OCI-LY7 (cell line): ENCODE measurements around the gene SERF2. TPM values are rescaled to one million over a fixed set of nuclear protein-coding genes. Genes with fewer than 3 reads are reported as not detected.
A peak's percentile ranks its signal among the peaks of the same experiment; 100 is the strongest.

ENCODE experiments used
- BruUV-seq: library from RNA; stranded (reverse); fragments of 400-500 nt; replicated peaks from 2 replicates; lab custom pipeline; 2021; lab: Mats Ljungman, UMichigan
- CTCF ChIA-PET: fragments of 300-600 bp; sonication (Branson Sonifier 250); formaldehyde crosslinking; loops from one replicate; lab custom pipeline; 2022; ENCODE audit warnings: antibody characterized with exemption; ENCODE audit not compliant: unreplicated experiment; lab: Charles Lee
- POLR2A ChIA-PET: fragments of 300-600 bp; sonication (Branson Sonifier 250); formaldehyde crosslinking; loops from one replicate; lab custom pipeline; 2022; ENCODE audit warnings: antibody characterized with exemption; lab: Charles Lee
- DNase-seq: peaks from one replicate; pipeline ENCODE4 v3.0.0-alpha.2; 2015; ENCODE audit warnings: low spot score
- H2AFZ ChIP-seq: fragments of 200-600 bp; sonication (generic), shearing (Covaris generic); 2 replicates; pipeline ENCODE4 v1.6.1; 2014; ENCODE audit warnings: mild to moderate bottlenecking, antibody characterized with exemption, low read length, moderate library complexity
- H3K27ac ChIP-seq: fragments of 200-600 bp; sonication (generic); 2 replicates; pipeline ENCODE4 v1.5.1; 2014; ENCODE audit warnings: mixed run types, low read depth, mild to moderate bottlenecking, moderate library complexity, low read length, inconsistent platforms; ENCODE audit not compliant: poor library complexity, severe bottlenecking
- H3K36me3 ChIP-seq: fragments of 200-600 bp; sonication (generic); 2 replicates; pipeline ENCODE4 v1.6.1; 2014; ENCODE audit warnings: mild to moderate bottlenecking, antibody characterized with exemption, low read length, moderate library complexity, mixed read lengths; ENCODE audit not compliant: insufficient read depth
- H3K4me1 ChIP-seq: fragments of 200-600 bp; sonication (generic); 2 replicates; pipeline ENCODE4 v1.5.1; 2014; ENCODE audit warnings: mild to moderate bottlenecking, low read length; ENCODE audit not compliant: insufficient read depth, poor library complexity, severe bottlenecking
- H3K4me2 ChIP-seq: fragments of 200-600 bp; sonication (generic); 2 replicates; pipeline ENCODE4 v1.6.1; 2014; ENCODE audit warnings: mild to moderate bottlenecking, low read length
- H3K4me3 ChIP-seq: fragments of 200-600 bp; sonication (generic); 2 replicates; pipeline ENCODE4 v1.5.1; 2014; ENCODE audit warnings: mild to moderate bottlenecking, low read depth, low read length; ENCODE audit not compliant: poor library complexity, severe bottlenecking
- H3K79me2 ChIP-seq: fragments of 200-600 bp; sonication (generic); 2 replicates; pipeline ENCODE4 v1.6.1; 2016; ENCODE audit warnings: low read depth, mild to moderate bottlenecking, low read length, moderate library complexity, mixed read lengths; ENCODE audit not compliant: insufficient read depth
- H3K9me2 ChIP-seq: fragments of 200-600 bp; sonication (generic); 2 replicates; pipeline ENCODE4 v1.6.1; 2016; ENCODE audit warnings: mild to moderate bottlenecking, low read length, mixed read lengths; ENCODE audit not compliant: insufficient read depth
- H3K9me3 ChIP-seq: fragments of 200-600 bp; sonication (generic); 2 replicates; pipeline ENCODE4 v1.6.1; 2014; ENCODE audit warnings: mild to moderate bottlenecking, mixed run types, low read length, mixed read lengths
- H4K20me1 ChIP-seq: fragments of 200-600 bp; sonication (generic); 2 replicates; pipeline ENCODE4 v1.6.1; 2014; ENCODE audit warnings: mild to moderate bottlenecking, antibody characterized with exemption, low read length, moderate library complexity, mixed read lengths; ENCODE audit not compliant: insufficient read depth
- EZH2phosphoT487 ChIP-seq: fragments of 200-600 bp; sonication (generic); IDR thresholded peaks from 2 replicates; pipeline ENCODE4 v1.6.1; 2018; ENCODE audit warnings: low read depth, borderline replicate concordance, mild to moderate bottlenecking, mixed run types, antibody characterized with exemption, low read length, moderate library complexity, mixed read lengths
- intact Hi-C: fragments of 100-400 bp; cut with micrococcal nuclease; formaldehyde crosslinking; loops from one replicate; pipeline ENCODE4 v1.10.0; 2022; ENCODE audit not compliant: unreplicated experiment
- total RNA-seq, 2 experiments: library from RNA; depleted of rRNA in 1 of 2; stranded (reverse); fragments of >200 nt in 1 of 2; shearing (Covaris generic) in 1 of 2; gene quantifications; 2 replicates each; pipeline ENCODE4 v1.2.3, GENCODE V29; 2014 to 2022
- TF ChIP-seq, protein P1 (sequence below): fragments of 200-600 bp; sonication (generic); conservative IDR thresholded peaks from 2 replicates; pipeline ENCODE4 v1.5.1; 2014; ENCODE audit warnings: mild to moderate bottlenecking, antibody characterized with exemption, low read length, moderate library complexity, mixed read lengths

The SERF2 gene
- total RNA-seq, 2 experiments from 2014 or later, result 581 to 1,370 TPM

DNA sequence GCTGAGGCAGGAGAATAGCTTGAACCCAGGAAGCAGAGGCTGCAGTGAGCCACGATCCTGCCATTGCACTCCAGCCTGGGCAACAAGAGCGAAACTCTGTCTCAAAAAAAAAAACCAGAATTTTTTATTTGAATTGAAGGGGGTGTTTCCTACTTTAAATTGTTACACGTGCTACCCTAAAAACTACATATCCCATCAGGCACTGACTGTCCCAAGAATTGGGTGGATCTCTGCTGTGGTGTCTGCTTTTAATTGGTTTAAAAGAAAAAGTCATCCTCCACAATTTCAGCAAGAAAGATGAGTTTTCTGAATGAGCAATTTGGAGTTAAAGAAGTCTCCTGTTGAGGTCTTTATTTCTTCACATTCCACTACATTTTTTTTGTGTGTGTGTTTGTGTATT lies 43.7 kb upstream of the SERF2 start:
- peaks cover 69% of the 10 kb centered on the region for H3K4me1 ChIP-seq
- peak overlapping the region; percentile 62 for H3K4me2 ChIP-seq
- peak overlapping the region; percentile 82 for H3K4me3 ChIP-seq
- DNase-seq, result peak; percentile 24
- no peaks in the 10 kb centered on the region for H3K9me3 ChIP-seq
- no peak overlapping the region for H2AFZ ChIP-seq
- H3K79me2 ChIP-seq, result peaks cover 75% of the 10 kb centered on the region
- CTCF ChIA-PET, result no interaction called here
- no peaks in the 10 kb centered on the region for H3K9me2 ChIP-seq
- POLR2A ChIA-PET, result no interaction called here
- TF ChIP-seq EZH2phosphoT487, result no peak
- TF ChIP-seq, protein P1, sequence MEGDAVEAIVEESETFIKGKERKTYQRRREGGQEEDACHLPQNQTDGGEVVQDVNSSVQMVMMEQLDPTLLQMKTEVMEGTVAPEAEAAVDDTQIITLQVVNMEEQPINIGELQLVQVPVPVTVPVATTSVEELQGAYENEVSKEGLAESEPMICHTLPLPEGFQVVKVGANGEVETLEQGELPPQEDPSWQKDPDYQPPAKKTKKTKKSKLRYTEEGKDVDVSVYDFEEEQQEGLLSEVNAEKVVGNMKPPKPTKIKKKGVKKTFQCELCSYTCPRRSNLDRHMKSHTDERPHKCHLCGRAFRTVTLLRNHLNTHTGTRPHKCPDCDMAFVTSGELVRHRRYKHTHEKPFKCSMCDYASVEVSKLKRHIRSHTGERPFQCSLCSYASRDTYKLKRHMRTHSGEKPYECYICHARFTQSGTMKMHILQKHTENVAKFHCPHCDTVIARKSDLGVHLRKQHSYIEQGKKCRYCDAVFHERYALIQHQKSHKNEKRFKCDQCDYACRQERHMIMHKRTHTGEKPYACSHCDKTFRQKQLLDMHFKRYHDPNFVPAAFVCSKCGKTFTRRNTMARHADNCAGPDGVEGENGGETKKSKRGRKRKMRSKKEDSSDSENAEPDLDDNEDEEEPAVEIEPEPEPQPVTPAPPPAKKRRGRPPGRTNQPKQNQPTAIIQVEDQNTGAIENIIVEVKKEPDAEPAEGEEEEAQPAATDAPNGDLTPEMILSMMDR, result no peak
- intact Hi-C loops, result loop anchor here (2.0 kb wide), 1 partner anchor 28 kb away; the partner anchor contains the start of gene ELL3
- peak overlapping the region; percentile 4 for H3K27ac ChIP-seq
- H3K36me3 ChIP-seq, result peaks cover 56% of the 10 kb centered on the region
- H4K20me1 ChIP-seq, result peaks cover 25% of the 10 kb centered on the region
- no TSS peak for BruUV-seq

DNA sequence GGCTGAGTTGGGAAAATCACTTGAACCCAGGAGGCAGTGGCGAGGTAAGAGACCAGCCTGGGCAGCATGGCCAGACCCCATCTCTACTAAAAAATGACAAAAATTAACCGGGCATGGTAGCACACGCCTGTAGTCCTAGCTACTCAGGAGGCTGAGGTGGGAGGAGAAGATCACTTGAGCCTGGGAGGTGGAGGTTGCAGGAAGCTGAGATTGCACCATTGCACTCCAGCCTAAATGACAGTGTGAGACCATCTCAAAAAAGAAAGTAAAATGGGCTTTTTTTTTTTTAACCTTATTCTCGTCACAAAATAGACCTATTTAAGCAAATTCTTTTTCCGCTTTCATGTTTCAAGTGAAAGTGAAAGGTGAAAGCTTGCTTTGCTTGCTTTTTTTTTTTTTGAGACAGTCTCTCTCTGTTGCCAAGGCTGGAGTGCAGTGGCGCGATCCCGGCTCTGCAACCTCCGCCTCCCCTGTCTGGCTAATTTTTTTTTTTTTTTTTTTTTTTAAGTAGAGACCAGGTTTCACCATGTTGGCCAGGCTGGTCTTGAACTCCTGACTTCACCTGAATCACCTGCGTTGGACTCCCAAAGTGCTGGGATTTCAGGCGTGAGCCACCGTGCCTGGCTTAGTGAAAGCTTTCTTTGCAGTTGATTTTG lies 42.3 kb upstream of the SERF2 start:
- Histone ChIP-seq H3K79me2 (peaks cover 90% of the 10 kb centered on the region), H3K27ac (peak overlapping the region; percentile 54), H3K4me1 (peaks cover 55% of the 10 kb centered on the region), H3K4me2 (peak overlapping the region; percentile 69), H3K9me3 (no peaks in the 10 kb centered on the region), H3K36me3 (peaks cover 71% of the 10 kb centered on the region), H4K20me1 (peaks cover 31% of the 10 kb centered on the region), H3K9me2 (no peaks in the 10 kb centered on the region), H2AFZ (no peak overlapping the region), H3K4me3 (peak overlapping the region; percentile 62)
- TF ChIP-seq, protein P1, result no peak
- no peak for TF ChIP-seq EZH2phosphoT487
- no TSS peak for BruUV-seq
- peak; percentile 92 for DNase-seq
- CTCF ChIA-PET, result no interaction called here
- POLR2A ChIA-PET, result interaction anchor here (0.7 to 1.1 kb wide), 4 partner anchors 22 to 870 kb away, joined by 3 to 6 read pairs (median 4); no protein-coding TSS in a partner anchor
- intact Hi-C loops, result loop anchor here (2.0 kb wide), 1 partner anchor 27 kb away; the partner anchor contains the start of gene ELL3

DNA sequence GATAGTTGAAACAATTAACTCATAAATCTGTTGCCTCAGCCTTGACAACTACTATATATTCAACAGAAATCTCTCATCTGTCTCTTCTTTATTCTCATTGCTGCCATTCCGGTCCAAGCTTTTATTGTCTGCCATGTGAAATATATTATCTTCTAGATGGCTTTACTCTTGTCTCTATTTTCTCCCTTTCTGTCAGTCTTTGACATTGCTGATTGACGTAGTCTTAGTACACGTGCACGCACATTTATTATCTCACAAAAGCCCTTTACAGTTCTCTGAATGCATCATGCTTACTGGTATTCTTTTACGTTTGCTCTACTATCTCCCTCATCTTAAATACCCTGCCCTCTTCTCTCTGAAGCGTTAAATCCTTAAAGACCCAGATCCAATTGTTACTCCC lies 40.2 kb upstream of the SERF2 start:
- H3K4me2 ChIP-seq, result no peak overlapping the region
- ChIA-PET POLR2A (no interaction called here), CTCF (no interaction called here)
- DNase-seq, result no peak
- intact Hi-C loops, result no loop called here
- no peak overlapping the region for H3K27ac ChIP-seq
- H2AFZ ChIP-seq, result no peak overlapping the region
- H3K79me2 ChIP-seq, result peaks cover 100% of the 10 kb centered on the region
- H4K20me1 ChIP-seq, result peaks cover 36% of the 10 kb centered on the region
- no peak overlapping the region for H3K4me3 ChIP-seq
- no peaks in the 10 kb centered on the region for H3K9me2 ChIP-seq
- H3K36me3 ChIP-seq, result peaks cover 91% of the 10 kb centered on the region
- TF ChIP-seq EZH2phosphoT487, result no peak
- TF ChIP-seq, protein P1, result no peak
- no TSS peak for BruUV-seq
- H3K4me1 ChIP-seq, result peaks cover 46% of the 10 kb centered on the region
- H3K9me3 ChIP-seq, result no peaks in the 10 kb centered on the region
